ENCODE measurements around the gene CRTC1.

DNA sequence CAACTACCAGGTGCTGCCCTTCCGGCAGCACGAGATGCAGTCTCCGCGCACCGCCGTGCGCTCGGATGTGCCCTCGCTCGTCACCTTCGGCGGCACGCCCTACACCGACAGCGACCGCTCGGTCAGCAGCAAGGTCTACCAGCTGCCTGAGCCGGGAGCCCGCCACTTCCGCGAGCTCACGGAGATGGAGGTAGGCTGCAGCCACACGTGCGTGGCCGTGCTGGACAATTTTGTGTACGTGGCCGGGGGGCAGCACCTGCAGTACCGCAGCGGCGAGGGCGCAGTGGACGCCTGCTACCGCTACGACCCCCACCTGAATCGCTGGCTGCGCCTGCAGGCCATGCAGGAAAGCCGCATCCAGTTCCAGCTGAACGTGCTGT is 15.2 kb upstream of the CRTC1 start:
- no peak for TF ChIP-seq CTCF (IDR thresholded peaks at IDR 0.05)
- TF ChIP-seq POLR2A (IDR thresholded peaks at IDR 0.05), result no peak

All from heart left ventricle (tissue), 13 donors.